GM13976 (cell line): ENCODE data around the gene TMEM175.
"Not testable (repeated sequence)": the region's sequence is repeated elsewhere in the genome, so short reads cannot be mapped to it uniquely, and the experiment has no call there.

Source experiments
- DNase-seq: peaks from one replicate; pipeline ENCODE4 v3.0.0; 2012; ENCODE audit warnings: low spot score
- in situ Hi-C: fragments of 300-500 bp; cut with MboI; formaldehyde crosslinking; loops from one replicate; pipeline ENCODE4 v1.12.0; 2022; ENCODE audit warnings: low sequenced_read_pairs, mixed read lengths, inconsistent platforms; ENCODE audit not compliant: unreplicated experiment
- TF ChIP-seq, protein P1 (sequence below): IDR thresholded peaks from 2 replicates; pipeline ENCODE4 v1.5.1; 2012; ENCODE audit warnings: borderline replicate concordance, mild to moderate bottlenecking; ENCODE audit not compliant: insufficient read depth; ENCODE audit errors: extremely low read depth, missing control alignments, control extremely low read depth

The TMEM175 gene

DNA sequence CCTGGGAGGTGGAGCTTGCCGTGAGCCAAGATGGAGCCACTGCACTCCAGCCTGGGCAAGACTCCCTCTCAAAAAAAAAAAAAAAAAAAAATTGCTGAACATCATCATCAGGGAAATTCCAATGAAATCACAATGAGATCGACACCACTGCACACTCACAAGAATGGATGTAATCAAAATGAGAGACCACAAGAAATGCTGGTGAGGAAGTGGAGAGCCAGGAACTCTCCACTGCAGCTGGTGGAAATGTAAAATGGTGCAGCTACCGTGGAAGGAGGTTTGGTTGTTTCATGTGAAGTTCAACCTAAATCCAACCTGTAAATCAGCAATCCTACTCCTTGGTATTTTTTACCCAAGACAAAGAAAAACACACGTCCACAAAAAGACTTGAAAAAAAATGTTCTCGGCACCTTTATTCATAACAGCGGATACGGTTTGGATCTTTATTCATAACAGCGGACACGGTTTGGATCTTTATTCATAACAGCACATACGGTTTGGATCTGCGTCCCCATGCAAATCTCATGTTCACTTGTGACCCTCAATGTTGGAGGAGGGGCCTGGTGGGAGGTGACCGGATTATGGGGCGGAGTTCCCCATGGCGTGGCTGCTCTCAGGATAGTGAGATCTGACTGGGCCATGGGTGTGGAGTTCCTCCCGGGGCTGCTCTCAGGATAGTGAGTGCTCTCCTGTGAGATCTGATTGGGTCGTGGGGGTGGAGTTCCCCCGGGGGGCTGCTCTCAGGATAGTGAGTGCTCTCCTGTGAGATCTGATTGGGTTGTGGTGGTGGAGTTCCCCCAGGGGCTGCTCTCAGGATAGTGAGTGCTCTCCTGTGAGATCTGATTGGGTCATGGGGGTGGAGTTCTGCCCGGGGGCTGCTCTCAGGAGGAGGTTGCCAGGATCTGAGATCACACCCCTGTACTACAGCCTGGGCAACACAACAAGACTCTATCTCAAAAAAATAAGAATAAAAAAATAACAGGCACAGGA lies 7.9 kb upstream of the TMEM175 start:
- in situ Hi-C loops: no loop called here
- TF ChIP-seq, protein P1, sequence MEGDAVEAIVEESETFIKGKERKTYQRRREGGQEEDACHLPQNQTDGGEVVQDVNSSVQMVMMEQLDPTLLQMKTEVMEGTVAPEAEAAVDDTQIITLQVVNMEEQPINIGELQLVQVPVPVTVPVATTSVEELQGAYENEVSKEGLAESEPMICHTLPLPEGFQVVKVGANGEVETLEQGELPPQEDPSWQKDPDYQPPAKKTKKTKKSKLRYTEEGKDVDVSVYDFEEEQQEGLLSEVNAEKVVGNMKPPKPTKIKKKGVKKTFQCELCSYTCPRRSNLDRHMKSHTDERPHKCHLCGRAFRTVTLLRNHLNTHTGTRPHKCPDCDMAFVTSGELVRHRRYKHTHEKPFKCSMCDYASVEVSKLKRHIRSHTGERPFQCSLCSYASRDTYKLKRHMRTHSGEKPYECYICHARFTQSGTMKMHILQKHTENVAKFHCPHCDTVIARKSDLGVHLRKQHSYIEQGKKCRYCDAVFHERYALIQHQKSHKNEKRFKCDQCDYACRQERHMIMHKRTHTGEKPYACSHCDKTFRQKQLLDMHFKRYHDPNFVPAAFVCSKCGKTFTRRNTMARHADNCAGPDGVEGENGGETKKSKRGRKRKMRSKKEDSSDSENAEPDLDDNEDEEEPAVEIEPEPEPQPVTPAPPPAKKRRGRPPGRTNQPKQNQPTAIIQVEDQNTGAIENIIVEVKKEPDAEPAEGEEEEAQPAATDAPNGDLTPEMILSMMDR: no peak
- peak; percentile 72 for DNase-seq

- DNase-seq: no peak
- TF ChIP-seq, protein P1: no peak
- in situ Hi-C loops: no loop called here
Measured at GRCh38 chr4:925171-925570, 7.1 kb upstream of the TMEM175 start.

GRCh38 chr4:925771-926500 lies 6.3 kb upstream of the TMEM175 start:
- TF ChIP-seq, protein P1: no peak
- no peak for DNase-seq
- in situ Hi-C loops: no loop called here

GRCh38 chr4:926538-926937 lies 5.7 kb upstream of the TMEM175 start:
- in situ Hi-C loops: no loop called here
- TF ChIP-seq, protein P1: peak; percentile 7
- no peak for DNase-seq

GRCh38 chr4:927566-927965 lies 4.7 kb upstream of the TMEM175 start:
- in situ Hi-C loops: not testable (repeated sequence)

DNA sequence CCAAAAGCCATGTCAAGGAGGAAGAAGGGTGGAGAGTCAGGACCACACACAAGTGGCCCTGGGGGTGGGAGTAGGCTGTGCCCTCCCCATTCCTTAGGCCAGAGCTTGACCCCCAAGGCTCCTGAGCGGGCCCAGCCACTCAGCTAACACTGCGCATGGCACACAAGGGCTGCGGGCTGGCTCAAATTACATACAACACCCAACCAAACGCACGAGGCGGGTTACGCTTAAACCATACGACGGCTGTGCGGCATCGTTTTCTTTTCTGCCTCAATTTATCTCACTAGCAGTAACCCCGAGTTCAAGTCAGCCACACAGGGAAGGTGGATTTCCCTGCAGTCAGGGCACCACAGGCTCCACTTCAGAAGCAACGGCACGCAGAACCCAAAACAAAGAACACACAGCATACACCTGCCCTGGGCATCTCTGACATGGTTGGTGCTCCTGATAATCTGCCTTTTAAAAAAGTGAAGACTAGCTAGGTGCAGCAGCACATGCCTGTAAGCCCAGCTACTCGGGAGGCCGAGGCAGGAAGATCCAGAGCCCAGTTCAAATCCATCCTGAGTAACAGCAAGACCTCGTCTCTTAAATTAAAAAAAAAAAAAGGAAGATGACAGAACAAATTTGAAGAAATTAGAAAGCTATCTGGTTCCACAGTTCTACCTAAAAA lies 3.0 kb upstream of the TMEM175 start:
- no peak for DNase-seq
- in situ Hi-C loops: no loop called here
- TF ChIP-seq, protein P1: no peak

More at GRCh38 chr4:927566-927965, 4.7 kb upstream of the TMEM175 start:
- not testable (repeated sequence) for DNase-seq
